GM12878 (cell line): ENCODE data around the gene URB1.

Source experiments
- EP300 ChIP-seq, 2 experiments: fragments of 150-350 bp in 1 of 2; IDR thresholded peaks; 2 replicates each; pipeline ENCODE4 v1.6.1; 2011 to 2012; ENCODE audit warnings: low read depth in 2 of 2, low read length in 2 of 2, borderline replicate concordance in 1 of 2, improper control_type of control experiment in 1 of 2, inconsistent platforms in 1 of 2; ENCODE audit not compliant: control insufficient read depth in 1 of 2
- KAT2A ChIP-seq: conservative IDR thresholded peaks from 2 replicates; pipeline ENCODE4 v1.6.1; 2011; ENCODE audit warnings: low read depth, low read length; ENCODE audit not compliant: control insufficient read depth
- SP1 ChIP-seq: IDR thresholded peaks from one replicate; pipeline ENCODE4 v1.6.1; 2011; ENCODE audit warnings: low read depth, low read length
- TARDBP ChIP-seq: IDR thresholded peaks from 2 replicates; pipeline ENCODE4 v1.6.1; 2016; ENCODE audit warnings: borderline replicate concordance
- YY1 ChIP-seq: IDR thresholded peaks from 2 replicates; pipeline ENCODE4 v1.6.1; 2011; ENCODE audit warnings: low read depth, mild to moderate bottlenecking, low read length
- TF ChIP-seq, protein P1 (sequence below), 3 experiments: IDR thresholded peaks in 2 of 3; conservative IDR thresholded peaks in 1 of 3; 2 replicates each; pipeline ENCODE4 v1.5.1; 2011; ENCODE audit warnings: low read depth in 3 of 3, low read length in 3 of 3, mild to moderate bottlenecking in 3 of 3, control low read depth in 2 of 3, moderate library complexity in 2 of 3, inconsistent platforms in 1 of 3, mixed read lengths in 1 of 3; ENCODE audit not compliant: control insufficient read depth in 2 of 3, insufficient read depth in 1 of 3; ENCODE audit errors: extremely low read depth in 1 of 3
- TF ChIP-seq, protein P2 (sequence below): IDR thresholded peaks from 2 replicates; pipeline ENCODE4 v1.6.1; 2012; ENCODE audit warnings: low read depth, low read length, improper control_type of control experiment

DNA sequence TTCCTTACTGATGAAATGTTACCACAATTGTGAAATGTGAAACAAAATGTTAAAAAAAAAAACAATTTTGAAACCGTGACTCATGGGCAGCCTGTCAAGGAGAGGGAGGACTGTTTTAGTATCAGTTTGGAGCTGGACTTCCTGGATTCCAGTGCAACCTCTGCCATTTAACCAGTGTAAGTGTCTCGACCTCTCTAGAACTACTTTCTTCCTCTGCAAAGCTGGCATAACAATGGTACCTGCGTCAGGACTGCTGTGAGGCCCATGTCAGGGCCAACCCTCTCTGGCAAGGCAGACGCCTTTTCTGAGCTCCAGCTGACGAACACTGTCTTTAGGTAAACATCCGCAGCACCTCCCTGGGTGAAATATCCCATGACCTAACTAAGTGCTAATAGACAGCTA is 20.9 kb downstream of the URB1 start:
- TF ChIP-seq EP300 (IDR thresholded peaks at IDR 0.05; ENCODE audit: borderline replicate concordance in 1 of 2, control insufficient read depth in 1 of 2, low read depth in 2 of 2, low read length in 2 of 2) (no peak), KAT2A (no peak), SP1 (no peak), TARDBP (no peak), YY1 (no peak)
- TF ChIP-seq, protein P1, sequence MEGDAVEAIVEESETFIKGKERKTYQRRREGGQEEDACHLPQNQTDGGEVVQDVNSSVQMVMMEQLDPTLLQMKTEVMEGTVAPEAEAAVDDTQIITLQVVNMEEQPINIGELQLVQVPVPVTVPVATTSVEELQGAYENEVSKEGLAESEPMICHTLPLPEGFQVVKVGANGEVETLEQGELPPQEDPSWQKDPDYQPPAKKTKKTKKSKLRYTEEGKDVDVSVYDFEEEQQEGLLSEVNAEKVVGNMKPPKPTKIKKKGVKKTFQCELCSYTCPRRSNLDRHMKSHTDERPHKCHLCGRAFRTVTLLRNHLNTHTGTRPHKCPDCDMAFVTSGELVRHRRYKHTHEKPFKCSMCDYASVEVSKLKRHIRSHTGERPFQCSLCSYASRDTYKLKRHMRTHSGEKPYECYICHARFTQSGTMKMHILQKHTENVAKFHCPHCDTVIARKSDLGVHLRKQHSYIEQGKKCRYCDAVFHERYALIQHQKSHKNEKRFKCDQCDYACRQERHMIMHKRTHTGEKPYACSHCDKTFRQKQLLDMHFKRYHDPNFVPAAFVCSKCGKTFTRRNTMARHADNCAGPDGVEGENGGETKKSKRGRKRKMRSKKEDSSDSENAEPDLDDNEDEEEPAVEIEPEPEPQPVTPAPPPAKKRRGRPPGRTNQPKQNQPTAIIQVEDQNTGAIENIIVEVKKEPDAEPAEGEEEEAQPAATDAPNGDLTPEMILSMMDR (IDR thresholded peaks at IDR 0.05 in 2 of 3, conservative IDR thresholded peaks at IDR 0.05 in 1 of 3; ENCODE audit: control insufficient read depth in 2 of 3, extremely low read depth in 1 of 3, insufficient read depth in 1 of 3, low read depth in 3 of 3, low read length in 3 of 3): no peak
- TF ChIP-seq, protein P2, sequence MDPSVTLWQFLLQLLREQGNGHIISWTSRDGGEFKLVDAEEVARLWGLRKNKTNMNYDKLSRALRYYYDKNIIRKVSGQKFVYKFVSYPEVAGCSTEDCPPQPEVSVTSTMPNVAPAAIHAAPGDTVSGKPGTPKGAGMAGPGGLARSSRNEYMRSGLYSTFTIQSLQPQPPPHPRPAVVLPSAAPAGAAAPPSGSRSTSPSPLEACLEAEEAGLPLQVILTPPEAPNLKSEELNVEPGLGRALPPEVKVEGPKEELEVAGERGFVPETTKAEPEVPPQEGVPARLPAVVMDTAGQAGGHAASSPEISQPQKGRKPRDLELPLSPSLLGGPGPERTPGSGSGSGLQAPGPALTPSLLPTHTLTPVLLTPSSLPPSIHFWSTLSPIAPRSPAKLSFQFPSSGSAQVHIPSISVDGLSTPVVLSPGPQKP: no peak
